GM23248 (cell line): ENCODE measurements around the gene CCN2. TPM values are rescaled to one million over a fixed set of nuclear protein-coding genes. Genes with fewer than 3 reads are reported as not detected.

Source experiments
- DNase-seq: peaks from one replicate; pipeline ENCODE4 v3.0.0-alpha.2; 2015
- H2AFZ ChIP-seq: fragments of 200-600 bp; sonication (generic); 2 replicates; pipeline ENCODE4 v1.6.1; 2016; ENCODE audit warnings: antibody characterized with exemption
- H3F3A ChIP-seq: fragments of 200-600 bp; sonication (generic); 2 replicates; pipeline ENCODE4 v1.6.1; 2016; ENCODE audit warnings: mild to moderate bottlenecking, antibody characterized with exemption, mixed run types; ENCODE audit not compliant: insufficient read depth
- H3K27ac ChIP-seq: fragments of 200-600 bp; sonication (generic); 2 replicates; pipeline ENCODE4 v1.5.1; 2016; ENCODE audit warnings: mild to moderate bottlenecking
- H3K27me3 ChIP-seq: fragments of 200-600 bp; sonication (generic); replicated peaks from 2 replicates; pipeline ENCODE4 v1.6.1; 2016; ENCODE audit warnings: mild to moderate bottlenecking; ENCODE audit not compliant: insufficient read depth
- H3K36me3 ChIP-seq: fragments of 200-600 bp; sonication (generic); 2 replicates; pipeline ENCODE4 v1.6.1; 2016; ENCODE audit warnings: low read depth, mild to moderate bottlenecking
- H3K4me1 ChIP-seq: fragments of 200-600 bp; sonication (generic); 2 replicates; pipeline ENCODE4 v1.6.1; 2016; ENCODE audit warnings: mild to moderate bottlenecking; ENCODE audit not compliant: insufficient read depth
- H3K4me2 ChIP-seq: fragments of 200-600 bp; sonication (generic); one replicate; pipeline ENCODE4 v1.6.1; 2016; ENCODE audit warnings: mild to moderate bottlenecking; ENCODE audit not compliant: unreplicated experiment
- H3K4me3 ChIP-seq: fragments of 200-600 bp; sonication (generic); 2 replicates; pipeline ENCODE4 v1.5.1; 2016; ENCODE audit warnings: mild to moderate bottlenecking
- H3K79me2 ChIP-seq: fragments of 200-600 bp; sonication (generic); 2 replicates; pipeline ENCODE4 v1.6.1; 2016; ENCODE audit warnings: mild to moderate bottlenecking; ENCODE audit not compliant: insufficient read depth
- H3K9ac ChIP-seq: fragments of 200-600 bp; sonication (generic); 2 replicates; pipeline ENCODE4 v1.6.1; 2016; ENCODE audit warnings: mild to moderate bottlenecking
- H3K9me2 ChIP-seq: fragments of 200-600 bp; sonication (generic); 2 replicates; pipeline ENCODE4 v1.6.1; 2016; ENCODE audit warnings: mixed run types, mild to moderate bottlenecking, moderate library complexity; ENCODE audit not compliant: insufficient read depth
- H3K9me3 ChIP-seq: fragments of 200-600 bp; sonication (generic); one replicate; pipeline ENCODE4 v1.6.1; 2017; ENCODE audit warnings: low read depth
- H4K20me1 ChIP-seq: fragments of 200-600 bp; sonication (generic); 2 replicates; pipeline ENCODE4 v1.6.0; 2016; ENCODE audit not compliant: insufficient read depth
- EZH2 ChIP-seq: fragments of 200-600 bp; sonication (generic); IDR thresholded peaks from 2 replicates; pipeline ENCODE4 v1.6.1; 2018; ENCODE audit warnings: antibody characterized with exemption, mild to moderate bottlenecking; ENCODE audit not compliant: insufficient read depth, poor library complexity, severe bottlenecking
- EZH2phosphoT487 ChIP-seq: fragments of 200-600 bp; sonication (generic); IDR thresholded peaks from 2 replicates; pipeline ENCODE4 v1.6.1; 2018; ENCODE audit warnings: antibody characterized with exemption, moderate library complexity, mild to moderate bottlenecking, low read depth; ENCODE audit not compliant: insufficient read depth
- WGBS, 2 experiments: methylation state at CpG; one replicate each; pipeline ENCODE4 v1.1.6; 2015 to 2017; ENCODE audit warnings: low lambda C conversion rate in 2 of 2, low coverage in 1 of 2; ENCODE audit errors: missing lambda C conversion rate in 2 of 2; 5-methylcytosine and 5-hydroxymethylcytosine counted together
- in situ Hi-C: fragments of 300-500 bp; cut with MboI; formaldehyde crosslinking; loops from 2 replicates; pipeline ENCODE4 v1.15.0; 2020
- polyA plus RNA-seq: library from polyadenylated mRNA; unstranded; fragments of >200 nt; fragmentation: Nextera tagmentation; extraction: Ambion mirVana; gene quantifications from 2 replicates; pipeline ENCODE4 v1.2.1, GENCODE V29; 2016
- total RNA-seq: library from RNA; depleted of rRNA; stranded (reverse); fragments of >200 nt; shearing (Covaris generic); gene quantifications from 2 replicates; pipeline ENCODE4 v1.2.3, GENCODE V29; 2014

CCN2 gene
- total and polyA plus RNA-seq, 2 experiments from 2014 or later, result 410 to 1,647 TPM

DNA sequence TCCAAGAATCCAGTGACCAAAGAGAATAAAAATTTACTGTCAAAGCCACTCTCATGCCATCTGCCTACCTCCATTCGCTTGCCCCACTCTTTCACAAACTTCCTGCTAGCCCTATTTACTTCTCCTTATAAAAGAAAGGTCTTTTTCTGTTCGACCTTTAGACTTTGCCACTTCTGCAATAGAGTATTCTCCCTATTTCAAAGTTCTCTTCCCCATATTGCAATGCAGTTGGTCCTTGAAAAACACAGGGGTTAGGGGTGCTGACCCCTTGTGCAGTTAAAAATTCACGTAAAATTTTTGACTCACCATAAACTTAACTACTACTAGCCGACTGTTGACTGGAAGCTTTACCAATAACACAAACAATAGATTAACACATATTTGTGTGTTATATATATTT lies 15.0 kb downstream of the CCN2 start:
- Histone ChIP-seq H3K27me3 (no peaks in the 10 kb centered on the region), H3K9me2 (no peaks in the 10 kb centered on the region), H3K9ac (no peak overlapping the region), H3K4me3 (no peak overlapping the region), H4K20me1 (no peaks in the 10 kb centered on the region), H3K27ac (no peak overlapping the region), H3K79me2 (no peaks in the 10 kb centered on the region), H3K9me3 (no peaks in the 10 kb centered on the region), H3K36me3 (no peaks in the 10 kb centered on the region), H3F3A (peaks cover 23% of the 10 kb centered on the region), H2AFZ (no peak overlapping the region), H3K4me1 (peaks cover 27% of the 10 kb centered on the region), H3K4me2 (no peak overlapping the region)
- DNase-seq, result no peak
- in situ Hi-C loops, result no loop called here
- no peak for TF ChIP-seq EZH2
- TF ChIP-seq EZH2phosphoT487, result no peak
- 81 to 90% methylated on average over 4 of the region's 4 CpGs for WGBS, 2 experiments

DNA sequence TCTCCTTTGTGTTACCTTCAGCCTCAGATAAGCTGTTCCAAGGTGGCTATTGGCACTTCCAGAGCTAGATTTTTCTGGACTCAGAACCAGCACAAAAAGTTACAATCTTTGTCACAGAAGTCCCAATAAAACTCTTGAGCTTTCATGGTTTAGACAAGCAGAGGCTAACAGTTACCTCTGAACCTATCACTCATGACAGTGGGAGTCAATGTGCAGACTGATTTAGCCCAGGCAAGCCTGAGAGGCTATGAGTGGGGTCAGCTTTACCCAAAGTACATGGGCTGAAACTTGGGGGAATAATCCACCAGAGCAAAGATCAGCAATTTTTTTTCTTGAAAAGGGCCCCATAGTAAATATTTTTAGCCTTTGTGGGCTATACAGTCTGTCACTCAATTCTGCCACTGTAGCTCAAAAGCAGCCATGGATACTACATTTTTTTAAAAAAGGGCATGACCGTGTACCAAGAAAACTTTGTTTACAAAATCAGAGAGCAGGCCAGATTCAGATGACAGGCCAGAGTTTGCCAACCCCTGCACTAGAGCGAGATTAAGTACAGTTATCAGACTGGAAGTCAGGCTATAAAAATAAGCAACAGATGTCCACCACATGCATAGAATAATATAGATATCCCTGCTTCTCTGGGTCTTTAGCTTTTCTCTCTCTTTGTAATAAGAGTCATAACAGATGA lies 20.0 kb downstream of the CCN2 start:
- Histone ChIP-seq H2AFZ (no peak overlapping the region), H3K4me1 (peaks cover 4% of the 10 kb centered on the region), H3K9ac (no peak overlapping the region), H3K9me3 (no peaks in the 10 kb centered on the region), H3K27ac (no peak overlapping the region), H3K36me3 (no peaks in the 10 kb centered on the region), H4K20me1 (no peaks in the 10 kb centered on the region), H3K9me2 (no peaks in the 10 kb centered on the region), H3F3A (peaks cover under 1% of the 10 kb centered on the region; the same call in 1 of the 2 replicates), H3K79me2 (no peaks in the 10 kb centered on the region), H3K4me2 (no peak overlapping the region), H3K4me3 (no peak overlapping the region), H3K27me3 (no peaks in the 10 kb centered on the region)
- WGBS, 2 experiments, result 43 to 48% methylated on average over 2 of the region's 2 CpGs
- in situ Hi-C loops, result no loop called here
- no peak for TF ChIP-seq EZH2
- TF ChIP-seq EZH2phosphoT487, result no peak
- DNase-seq, result no peak

DNA sequence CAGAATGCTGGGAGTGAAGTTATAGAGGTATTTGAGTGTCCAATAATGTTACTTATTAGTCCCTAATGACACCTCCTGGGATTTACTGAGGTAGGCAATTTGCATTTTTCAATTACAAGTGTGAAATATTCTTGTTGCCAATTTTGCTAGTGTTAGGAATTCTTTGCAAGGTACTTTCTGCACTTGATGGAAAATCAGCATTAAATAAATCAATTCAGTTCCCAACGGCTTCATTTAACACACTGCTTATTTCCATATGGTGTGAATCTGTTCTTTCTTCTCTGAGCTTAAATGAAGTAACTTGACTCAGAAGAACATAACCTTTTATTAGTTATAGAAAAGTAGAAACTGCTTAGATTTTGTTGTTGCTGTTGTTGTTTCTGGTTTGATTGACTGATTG lies 21.2 kb downstream of the CCN2 start:
- WGBS, 2 experiments, result 52 to 67% methylated on average over 1 of the region's 1 CpG
- H2AFZ ChIP-seq, result no peak overlapping the region
- H3K79me2 ChIP-seq, result no peaks in the 10 kb centered on the region
- no peaks in the 10 kb centered on the region for H4K20me1 ChIP-seq
- no peak for DNase-seq
- H3K9ac ChIP-seq, result no peak overlapping the region
- no peaks in the 10 kb centered on the region for H3K27me3 ChIP-seq
- in situ Hi-C loops, result loop anchor here (10.0 kb wide), 2 partner anchors 325 to 535 kb away; no protein-coding TSS in a partner anchor
- peaks cover 10% of the 10 kb centered on the region; the same call in 1 of the 2 replicates for H3F3A ChIP-seq
- H3K9me2 ChIP-seq, result no peaks in the 10 kb centered on the region
- peaks cover 17% of the 10 kb centered on the region for H3K4me1 ChIP-seq
- H3K4me2 ChIP-seq, result no peak overlapping the region
- H3K27ac ChIP-seq, result no peak overlapping the region
- TF ChIP-seq EZH2 (no peak), EZH2phosphoT487 (no peak)
- no peaks in the 10 kb centered on the region for H3K9me3 ChIP-seq
- H3K4me3 ChIP-seq, result no peak overlapping the region
- no peaks in the 10 kb centered on the region for H3K36me3 ChIP-seq

DNA sequence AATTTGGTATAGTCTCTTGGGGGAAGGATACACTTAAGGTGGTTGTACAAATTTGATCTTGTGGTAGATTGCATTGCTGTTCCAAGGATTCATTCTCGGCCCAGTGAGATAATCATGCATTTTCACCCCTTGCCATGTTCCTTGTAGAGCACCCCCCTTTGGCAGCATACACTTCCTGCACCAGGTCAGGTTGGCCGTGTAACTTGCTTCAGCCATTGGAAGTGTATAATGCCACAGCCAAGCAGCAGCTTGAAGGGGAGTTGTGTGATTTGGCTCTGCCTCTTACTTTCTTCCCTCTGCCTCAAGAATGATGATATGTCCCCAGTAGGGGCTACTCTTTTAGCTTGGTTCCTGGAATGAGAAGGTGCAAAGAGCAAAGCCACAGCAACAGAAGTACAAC lies 21.9 kb downstream of the CCN2 start:
- Histone ChIP-seq H3K9ac (no peak overlapping the region), H3K4me1 (peaks cover 17% of the 10 kb centered on the region), H3K27ac (no peak overlapping the region), H3K79me2 (no peaks in the 10 kb centered on the region), H3K9me2 (no peaks in the 10 kb centered on the region), H3K9me3 (no peaks in the 10 kb centered on the region), H2AFZ (no peak overlapping the region), H3K27me3 (no peaks in the 10 kb centered on the region), H4K20me1 (no peaks in the 10 kb centered on the region), H3K4me3 (no peak overlapping the region), H3K36me3 (no peaks in the 10 kb centered on the region), H3F3A (peaks cover 10% of the 10 kb centered on the region; the same call in 1 of the 2 replicates), H3K4me2 (no peak overlapping the region)
- in situ Hi-C loops, result loop anchor here (10.0 kb wide), 2 partner anchors 326 to 536 kb away; no protein-coding TSS in a partner anchor
- DNase-seq, result no peak
- TF ChIP-seq EZH2 (no peak), EZH2phosphoT487 (no peak)
- whole genome bisulfite sequencing, 2 experiments, result 89 to 93% methylated on average over 2 of the region's 2 CpGs
